Nephron (organoid): ENCODE data around the gene ZNF783.

ENCODE experiments used
- H3K27ac Mint-ChIP-seq, 3 experiments: 2 replicates each; pipeline ENCODE4 v1.8.0; 2020; ENCODE audit warnings: mixed read lengths in 3 of 3, mild to moderate bottlenecking in 2 of 3, moderate library complexity in 1 of 3
- H3K27me3 Mint-ChIP-seq: 2 replicates; pipeline ENCODE4 v1.8.0; 2021; ENCODE audit warnings: low read depth, mild to moderate bottlenecking, moderate library complexity, mixed read lengths
- H3K36me3 Mint-ChIP-seq: 2 replicates; pipeline ENCODE4 v1.8.0; 2020; ENCODE audit warnings: low read depth, mixed read lengths
- H3K4me1 Mint-ChIP-seq: 2 replicates; pipeline ENCODE4 v1.8.0; 2020; ENCODE audit warnings: mixed read lengths
- H3K4me3 Mint-ChIP-seq, 3 experiments: 2 replicates each; pipeline ENCODE4 v1.8.0; 2020; ENCODE audit warnings: mild to moderate bottlenecking in 3 of 3, mixed read lengths in 3 of 3, moderate library complexity in 2 of 3
- H3K9me3 Mint-ChIP-seq: 2 replicates; pipeline ENCODE4 v1.8.0; 2020; ENCODE audit warnings: mixed read lengths
- CTCF ChIP-seq, 3 experiments: fragments of 200-600 bp; sonication (generic); IDR thresholded peaks; one replicate each; pipeline ENCODE4 v1.5.0; 2021; ENCODE audit warnings: antibody characterized with exemption in 3 of 3; ENCODE audit not compliant: unreplicated experiment in 3 of 3

ZNF783 gene

GRCh38 chr7:149261829-149262617 is at the start of gene ZNF783:
Gene ZNF783 (plus strand): TSS chr7:149262196. CDS start chr7:149262334, 138 bp downstream.
- peak; percentile 85 to 88 (median 86) for TF ChIP-seq CTCF (IDR thresholded peaks at IDR 0.05; ENCODE audit: unreplicated experiment in 3 of 3)
- no peaks in the 10 kb centered on the region for H3K9me3 Mint-ChIP-seq
- H3K27ac Mint-ChIP-seq, result peak within 1 kb of the TSS; percentile 92 to 97 (median 94)
- H3K4me3 Mint-ChIP-seq, result peak within 1 kb of the TSS; percentile 88 to 90 (median 89)
- H3K4me1 Mint-ChIP-seq, result peaks cover 7% of the 10 kb centered on the region
- no peaks in the 10 kb centered on the region for H3K27me3 Mint-ChIP-seq
- peaks cover 23% of the 10 kb centered on the region for H3K36me3 Mint-ChIP-seq

GRCh38 chr7:149214020-149214720 is 47.8 kb upstream of the ZNF783 start:
- Mint-ChIP-seq H3K27ac (no peak overlapping the region), H3K4me3 (no peak overlapping the region), H3K9me3 (no peaks in the 10 kb centered on the region), H3K36me3 (peaks cover 71% of the 10 kb centered on the region), H3K4me1 (no peaks in the 10 kb centered on the region), H3K27me3 (no peaks in the 10 kb centered on the region)
- TF ChIP-seq CTCF (IDR thresholded peaks at IDR 0.05; ENCODE audit: unreplicated experiment in 3 of 3), result no peak

- Mint-ChIP-seq H3K27ac (no peak overlapping the region), H3K4me1 (no peaks in the 10 kb centered on the region), H3K27me3 (no peaks in the 10 kb centered on the region), H3K4me3 (no peak overlapping the region), H3K9me3 (no peaks in the 10 kb centered on the region), H3K36me3 (peaks cover 68% of the 10 kb centered on the region)
- TF ChIP-seq CTCF (IDR thresholded peaks at IDR 0.05; ENCODE audit: unreplicated experiment in 3 of 3), result no peak
Measured at GRCh38 chr7:149216402-149216801, 45.6 kb upstream of the ZNF783 start.

GRCh38 chr7:149217570-149217969 is 44.4 kb upstream of the ZNF783 start:
- no peaks in the 10 kb centered on the region for H3K27me3 Mint-ChIP-seq
- H3K4me1 Mint-ChIP-seq, result no peaks in the 10 kb centered on the region
- H3K4me3 Mint-ChIP-seq, result no peak overlapping the region
- no peaks in the 10 kb centered on the region for H3K9me3 Mint-ChIP-seq
- TF ChIP-seq CTCF (IDR thresholded peaks at IDR 0.05; ENCODE audit: unreplicated experiment in 3 of 3), result no peak
- peaks cover 65% of the 10 kb centered on the region for H3K36me3 Mint-ChIP-seq
- peak overlapping the region in 1 of 3 experiments; percentile 11 for H3K27ac Mint-ChIP-seq

- no peak overlapping the region for H3K27ac Mint-ChIP-seq
- H3K9me3 Mint-ChIP-seq, result no peaks in the 10 kb centered on the region
- no peak overlapping the region for H3K4me3 Mint-ChIP-seq
- peaks cover 58% of the 10 kb centered on the region for H3K36me3 Mint-ChIP-seq
- no peak for TF ChIP-seq CTCF (IDR thresholded peaks at IDR 0.05; ENCODE audit: unreplicated experiment in 3 of 3)
- no peaks in the 10 kb centered on the region for H3K27me3 Mint-ChIP-seq
- no peaks in the 10 kb centered on the region for H3K4me1 Mint-ChIP-seq
Measured at GRCh38 chr7:149218469-149219420, 43.3 kb upstream of the ZNF783 start.
